ENCODE data around the gene PLEKHM3.

DNA sequence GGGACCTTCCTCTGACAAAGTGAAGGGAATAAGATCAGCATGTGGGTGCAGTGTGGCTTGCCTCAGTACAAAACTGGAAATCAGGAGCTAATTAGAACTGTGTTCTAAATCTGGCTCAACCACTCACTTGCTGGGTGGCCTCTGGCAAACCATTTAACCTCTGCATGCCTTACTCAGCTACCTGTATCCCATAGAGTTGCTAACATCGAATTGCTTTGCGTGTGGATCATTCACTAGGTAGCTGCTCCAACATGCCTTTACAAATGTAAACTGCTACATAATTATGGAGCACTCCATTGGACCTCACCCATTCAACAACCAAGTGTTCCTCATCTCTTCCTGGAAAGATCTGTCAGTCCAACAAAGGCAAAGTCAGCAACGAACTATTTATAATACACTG, 19.0 kb downstream of the PLEKHM3 start:
- TF ChIP-seq, protein P1, sequence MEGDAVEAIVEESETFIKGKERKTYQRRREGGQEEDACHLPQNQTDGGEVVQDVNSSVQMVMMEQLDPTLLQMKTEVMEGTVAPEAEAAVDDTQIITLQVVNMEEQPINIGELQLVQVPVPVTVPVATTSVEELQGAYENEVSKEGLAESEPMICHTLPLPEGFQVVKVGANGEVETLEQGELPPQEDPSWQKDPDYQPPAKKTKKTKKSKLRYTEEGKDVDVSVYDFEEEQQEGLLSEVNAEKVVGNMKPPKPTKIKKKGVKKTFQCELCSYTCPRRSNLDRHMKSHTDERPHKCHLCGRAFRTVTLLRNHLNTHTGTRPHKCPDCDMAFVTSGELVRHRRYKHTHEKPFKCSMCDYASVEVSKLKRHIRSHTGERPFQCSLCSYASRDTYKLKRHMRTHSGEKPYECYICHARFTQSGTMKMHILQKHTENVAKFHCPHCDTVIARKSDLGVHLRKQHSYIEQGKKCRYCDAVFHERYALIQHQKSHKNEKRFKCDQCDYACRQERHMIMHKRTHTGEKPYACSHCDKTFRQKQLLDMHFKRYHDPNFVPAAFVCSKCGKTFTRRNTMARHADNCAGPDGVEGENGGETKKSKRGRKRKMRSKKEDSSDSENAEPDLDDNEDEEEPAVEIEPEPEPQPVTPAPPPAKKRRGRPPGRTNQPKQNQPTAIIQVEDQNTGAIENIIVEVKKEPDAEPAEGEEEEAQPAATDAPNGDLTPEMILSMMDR (IDR thresholded peaks at IDR 0.05 in 4 of 5, conservative IDR thresholded peaks at IDR 0.05 in 1 of 5): no peak
- no peak for TF ChIP-seq POLR2A (IDR thresholded peaks at IDR 0.05)

All from gastrocnemius medialis (tissue), 4 donors.